ENCODE measurements around the gene AP2M1. TPM values are rescaled to one million over a fixed set of nuclear protein-coding genes. Genes with fewer than 3 reads are reported as not detected.

The AP2M1 gene
- total and polyA plus RNA-seq, 2 of the 8 experiments (the other 6 are each of a cell fraction or from before 2014, with no cell fraction given), result 403 to 454 TPM

- Histone ChIP-seq H3K27me3 (replicated peaks in 1 of 4; ENCODE audit: control insufficient read depth in 3 of 4, extremely low read depth in 1 of 4, insufficient read depth in 3 of 4, low read length in 3 of 4) (no peaks in the 10 kb centered on the region), H3K27ac (ENCODE audit: low read depth, low read length) (0 out of 2 replicates have a peak overlapping the region, but pooled peaks have one; percentile 26), H2AFZ (ENCODE audit: low read length) (no peak overlapping the region), H3K9ac (replicated peaks in 1 of 4; ENCODE audit: extremely low read depth in 1 of 4, low read depth in 3 of 4, low read length in 3 of 4) (peak overlapping the region in 3 of 4 experiments; percentile 45 to 79 (median 61); a peak in 5 of 7 replicates), H2BK15ac (ENCODE audit: low read length) (peak overlapping the region; percentile 81; the same call in 1 of the 2 replicates), H4K20me1 (replicated peaks in 1 of 2; ENCODE audit: control insufficient read depth in 1 of 2, insufficient read depth in 2 of 2, low read length in 2 of 2) (peaks cover 0 to 4% of the 10 kb centered on the region in 2 experiments), H3K4ac (replicated peaks; ENCODE audit: insufficient read length, low read depth, low read length) (no peak overlapping the region), H4K91ac (replicated peaks; ENCODE audit: insufficient read length, low read length) (no peak overlapping the region), H3K18ac (ENCODE audit: extremely low read depth, low read length) (peak overlapping the region; percentile 10; the same call in 1 of the 2 replicates), H3K23me2 (ENCODE audit: low read depth, low read length) (peaks cover 16% of the 10 kb centered on the region), H3K4me2 (ENCODE audit: insufficient read depth in 1 of 2, low read depth in 2 of 2, low read length in 2 of 2) (peak overlapping the region; percentile 96 to 98), H3K36me3 (ENCODE audit: control insufficient read depth in 2 of 4, insufficient read depth in 4 of 4, low read length in 3 of 4) (no peaks in the 10 kb centered on the region), H3K23ac (ENCODE audit: insufficient read length) (no peak overlapping the region), H2BK5ac (ENCODE audit: low read depth, low read length) (no peak overlapping the region; the same call in 1 of the 2 replicates), H2AK5ac (ENCODE audit: low read depth, low read length) (no peak overlapping the region), H2BK120ac (replicated peaks; ENCODE audit: low read depth, low read length) (no peak overlapping the region), H4K5ac (ENCODE audit: insufficient read length, low read depth, low read length) (no peak overlapping the region), H3K4me1 (replicated peaks in 1 of 4; ENCODE audit: control insufficient read depth in 3 of 4, insufficient read depth in 4 of 4, low read length in 3 of 4) (peaks cover 2 to 9% (median 5%) of the 10 kb centered on the region in 4 experiments; a peak in 6 of 7 replicates), H3K56ac (replicated peaks; ENCODE audit: insufficient read length, low read depth, low read length) (no peak overlapping the region), H2BK12ac (ENCODE audit: low read depth, low read length) (no peak overlapping the region), H3K4me3 (ENCODE audit: extremely low read depth in 1 of 4, insufficient read depth in 2 of 4, low read depth in 3 of 4, low read length in 4 of 4) (peak overlapping the region; percentile 93 to 99 (median 98); a peak in 5 of 8 replicates), H3K79me1 (ENCODE audit: low read depth, low read length) (peaks cover 16% of the 10 kb centered on the region), H3K9me3 (ENCODE audit: insufficient read depth in 2 of 2, low read depth in 1 of 2, low read length in 1 of 2) (no peaks in the 10 kb centered on the region), H4K8ac (ENCODE audit: extremely low read depth, insufficient read depth, low read length) (no peak overlapping the region), H3K14ac (ENCODE audit: insufficient read length) (no peak overlapping the region), H2BK20ac (ENCODE audit: low read length) (no peak overlapping the region), H3K79me2 (ENCODE audit: control insufficient read depth in 1 of 2, insufficient read depth in 2 of 2, low read length in 2 of 2) (peaks cover 21 to 43% of the 10 kb centered on the region in 2 experiments)
- DNase-seq (ENCODE audit: low read depth in 1 of 2, low spot score in 2 of 2), result no peak
- POLR2A ChIA-PET (ENCODE audit: partially characterized antibody), result interaction anchor here (1.0 to 3.3 kb wide), 6 partner anchors 13 to 128 kb away, joined by 3 to 26 read pairs (median 10); partner anchors contain the start of genes ABCF3 and EIF2B5
- no peak for FAIRE-seq
- TF ChIP-seq SP4 (IDR thresholded peaks at IDR 0.05; ENCODE audit: low read length) (no peak), SIN3A (conservative IDR thresholded peaks at IDR 0.05 in 1 of 2, IDR thresholded peaks at IDR 0.05 in 1 of 2; ENCODE audit: low read depth in 1 of 2, low read length in 2 of 2) (no peak), FOSL1 (IDR thresholded peaks at IDR 0.05; ENCODE audit: insufficient read depth, low read depth, low read length) (no peak), CBX8 (IDR thresholded peaks at IDR 0.05; ENCODE audit: borderline replicate concordance, low read depth, low read length) (no peak)
- CTCF ChIA-PET (ENCODE audit: partially characterized antibody), result interaction anchor here (0.6 to 2.2 kb wide), 5 partner anchors 12 to 132 kb away, joined by 3 to 7 read pairs (median 3); no protein-coding TSS in a partner anchor
These were observed 17.4 kb upstream of the AP2M1 start for GRCh38 chr3:184157206-184157605.
